Upper lobe of right lung (tissue), 1 donor: Measurements from ENCODE around the gene TPRG1. TPM values are rescaled to one million over a fixed set of nuclear protein-coding genes. Genes with fewer than 3 reads are reported as not detected.

Experiments used
- ATAC-seq: fragments of 200-7000 bp; cut with Tn5 transposase; one replicate; pipeline ENCODE4 v1.9.1; 2020; ENCODE audit warnings: mild to moderate bottlenecking, moderate library complexity
- DNase-seq: peaks from one replicate; pipeline ENCODE4 v3.0.0-alpha.2; 2020
- H3K27ac ChIP-seq: fragments of 200-600 bp; one replicate; pipeline ENCODE4 v1.8.0; 2022
- H3K27me3 ChIP-seq: fragments of 200-600 bp; one replicate; pipeline ENCODE4 v1.8.0; 2022; ENCODE audit warnings: mild to moderate bottlenecking
- H3K36me3 ChIP-seq: fragments of 200-600 bp; one replicate; pipeline ENCODE4 v1.8.0; 2022
- H3K4me1 ChIP-seq: fragments of 200-600 bp; one replicate; pipeline ENCODE4 v1.8.0; 2022
- H3K4me3 ChIP-seq: fragments of 200-600 bp; one replicate; pipeline ENCODE4 v1.8.0; 2022; ENCODE audit warnings: mild to moderate bottlenecking
- H3K9me3 ChIP-seq: fragments of 200-600 bp; one replicate; pipeline ENCODE4 v1.8.0; 2022
- intact Hi-C: fragments of 100-400 bp; cut with DNase I; formaldehyde crosslinking; loops from one replicate; pipeline ENCODE4 v1.11.0; 2022
- total RNA-seq: library from RNA; stranded (reverse); fragmentation: NEBNext Ultra II Directional; extraction: Animal tissue kit (Norgen Biotek cat#: 25700); gene quantifications from one replicate; pipeline ENCODE4 v1.2.1, GENCODE V29; 2021
- TF ChIP-seq, protein P1 (sequence below): fragments of 200-600 bp; IDR thresholded peaks from one replicate; pipeline ENCODE4 v1.8.0; 2022; ENCODE audit warnings: antibody characterized with exemption
- donor health status: DM: no; HTN: yes; CAD: no; lungs with severe emphysema.

The TPRG1 gene
- total RNA-seq, 1 donor from 2014 or later = 22.3 TPM

DNA sequence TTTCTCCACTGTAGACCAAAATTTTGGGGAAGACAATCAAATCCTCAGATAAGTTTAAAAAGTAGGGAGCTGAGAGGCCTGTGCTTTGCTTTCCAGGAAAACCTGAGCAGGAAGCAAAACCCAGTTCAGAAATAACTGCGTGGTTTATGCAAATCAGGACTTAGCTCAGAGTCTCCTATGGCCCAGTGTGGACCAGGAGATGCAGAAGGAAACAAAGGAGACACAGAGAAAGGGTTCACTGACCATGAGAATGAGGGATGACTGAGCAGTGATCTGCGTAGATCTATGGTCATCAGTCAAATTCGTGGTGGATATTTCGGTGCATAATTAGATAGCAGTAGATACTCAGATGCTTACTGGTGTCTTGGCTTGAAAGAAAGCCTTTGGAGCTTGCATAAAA is 196.6 kb downstream of the TPRG1 start:
- ATAC-seq = no peak

GRCh38 chr3:189369636-189370035 is 197.9 kb downstream of the TPRG1 start:
- no peak for DNase-seq
- no peak overlapping the region for H3K27ac ChIP-seq

More for the DNA sequence above, 196.6 kb downstream of the TPRG1 start:
- Histone ChIP-seq H3K4me3 (no peak overlapping the region), H3K36me3 (no peaks in the 10 kb centered on the region), H3K9me3 (no peaks in the 10 kb centered on the region), H3K27ac (no peak overlapping the region), H3K27me3 (no peaks in the 10 kb centered on the region), H3K4me1 (no peaks in the 10 kb centered on the region)
- DNase-seq = no peak
- intact Hi-C loops = no loop called here
- TF ChIP-seq, protein P1, sequence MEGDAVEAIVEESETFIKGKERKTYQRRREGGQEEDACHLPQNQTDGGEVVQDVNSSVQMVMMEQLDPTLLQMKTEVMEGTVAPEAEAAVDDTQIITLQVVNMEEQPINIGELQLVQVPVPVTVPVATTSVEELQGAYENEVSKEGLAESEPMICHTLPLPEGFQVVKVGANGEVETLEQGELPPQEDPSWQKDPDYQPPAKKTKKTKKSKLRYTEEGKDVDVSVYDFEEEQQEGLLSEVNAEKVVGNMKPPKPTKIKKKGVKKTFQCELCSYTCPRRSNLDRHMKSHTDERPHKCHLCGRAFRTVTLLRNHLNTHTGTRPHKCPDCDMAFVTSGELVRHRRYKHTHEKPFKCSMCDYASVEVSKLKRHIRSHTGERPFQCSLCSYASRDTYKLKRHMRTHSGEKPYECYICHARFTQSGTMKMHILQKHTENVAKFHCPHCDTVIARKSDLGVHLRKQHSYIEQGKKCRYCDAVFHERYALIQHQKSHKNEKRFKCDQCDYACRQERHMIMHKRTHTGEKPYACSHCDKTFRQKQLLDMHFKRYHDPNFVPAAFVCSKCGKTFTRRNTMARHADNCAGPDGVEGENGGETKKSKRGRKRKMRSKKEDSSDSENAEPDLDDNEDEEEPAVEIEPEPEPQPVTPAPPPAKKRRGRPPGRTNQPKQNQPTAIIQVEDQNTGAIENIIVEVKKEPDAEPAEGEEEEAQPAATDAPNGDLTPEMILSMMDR = no peak

DNA sequence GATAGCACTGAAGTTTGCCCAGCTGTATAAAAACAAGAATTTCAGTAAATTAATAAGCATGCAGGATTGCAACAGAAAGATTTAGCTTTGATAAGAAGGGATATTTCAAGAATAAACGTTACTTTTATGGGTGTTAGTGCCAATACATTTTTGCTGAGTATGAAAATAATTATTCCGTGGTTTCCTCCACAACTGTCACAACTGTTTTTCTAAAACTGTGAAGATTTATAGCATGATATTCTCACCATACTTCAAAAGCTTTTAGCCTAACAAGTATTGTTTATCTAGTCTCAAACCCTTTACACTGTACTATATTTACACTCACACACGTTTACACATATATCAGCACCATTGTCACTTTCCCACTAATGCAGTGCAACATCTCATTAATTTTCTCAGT is 200.5 kb downstream of the TPRG1 start:
- intact Hi-C loops = no loop called here

More at GRCh38 chr3:189369636-189370035, 197.9 kb downstream of the TPRG1 start:
- no peaks in the 10 kb centered on the region for H3K36me3 ChIP-seq
- TF ChIP-seq, protein P1 = no peak
- intact Hi-C loops = no loop called here
- H3K4me3 ChIP-seq = no peak overlapping the region
- H3K4me1 ChIP-seq = no peaks in the 10 kb centered on the region
- no peaks in the 10 kb centered on the region for H3K27me3 ChIP-seq
- ATAC-seq = peak; percentile 41
- H3K9me3 ChIP-seq = no peaks in the 10 kb centered on the region

More for the DNA sequence above, 200.5 kb downstream of the TPRG1 start:
- Histone ChIP-seq H3K9me3 (no peaks in the 10 kb centered on the region), H3K27ac (no peak overlapping the region), H3K4me3 (no peak overlapping the region), H3K4me1 (no peaks in the 10 kb centered on the region), H3K27me3 (no peaks in the 10 kb centered on the region), H3K36me3 (no peaks in the 10 kb centered on the region)
- no peak for DNase-seq
- ATAC-seq = no peak
- TF ChIP-seq, protein P1 = no peak
